Stimulated activated CD4-positive, alpha-beta T cell treated with anti-CD3 and anti-CD28 coated beads, TNF-alpha, amount 100 ng/mL, for 4 hours (primary cell): Measurements from ENCODE around the gene CPLX3.
"Not testable (repeated sequence)": the region's sequence is repeated elsewhere in the genome, so short reads cannot be mapped to it uniquely, and the experiment has no call there.

ENCODE experiments used
- DNase-seq, 3 experiments: peaks; one replicate each; pipeline ENCODE4 v3.0.0-alpha.2; 2020; ENCODE audit warnings: low read depth in 3 of 3

Gene CPLX3

GRCh38 chr15:74826364-74826819 lies at the start of gene CPLX3:
CPLX3 (plus strand) TSS chr15:74826627; CDS start chr15:74826704, 77 bp downstream.
- DNase-seq: no peak

GRCh38 chr15:74776821-74777768 lies 49.3 kb upstream of the CPLX3 start:
- DNase-seq: no peak

- DNase-seq: no peak
Measured at GRCh38 chr15:74777769-74778598, 48.4 kb upstream of the CPLX3 start.

- DNase-seq: no peak
Measured at GRCh38 chr15:74778599-74778970, 47.8 kb upstream of the CPLX3 start.

GRCh38 chr15:74779162-74779648 lies 47.2 kb upstream of the CPLX3 start:
- no peak for DNase-seq

- DNase-seq: no peak
Measured at GRCh38 chr15:74780523-74781430, 45.6 kb upstream of the CPLX3 start.

GRCh38 chr15:74781431-74782258 lies 44.8 kb upstream of the CPLX3 start, which contains the start of gene CSK:
CSK (plus strand) TSS chr15:74782080; CDS start chr15:74798298, 16,218 bp downstream.
- peak; percentile 59 to 73 (median 61) for DNase-seq

- DNase-seq: peak in 1 of 3 experiments; percentile 48
Measured at GRCh38 chr15:74782259-74783071, 44.0 kb upstream of the CPLX3 start.

- DNase-seq: no peak
Measured at GRCh38 chr15:74783072-74783807, 43.2 kb upstream of the CPLX3 start.

- DNase-seq: no peak
Measured at GRCh38 chr15:74783808-74784175, 42.6 kb upstream of the CPLX3 start.

GRCh38 chr15:74784426-74785193 lies 41.8 kb upstream of the CPLX3 start:
- no peak for DNase-seq

- DNase-seq: no peak
Measured at GRCh38 chr15:74785194-74786032, 41.0 kb upstream of the CPLX3 start.

GRCh38 chr15:74786081-74786480 lies 40.3 kb upstream of the CPLX3 start:
- not testable (repeated sequence) for DNase-seq

GRCh38 chr15:74786551-74787165 lies 39.8 kb upstream of the CPLX3 start:
- no peak for DNase-seq

GRCh38 chr15:74787251-74788041 lies 39.0 kb upstream of the CPLX3 start:
- peak; percentile 73 to 79 (median 75) for DNase-seq
